ENCODE measurements around the gene PGAP3.
A peak's percentile ranks its signal among the peaks of the same experiment; 100 is the strongest.

The PGAP3 gene

DNA sequence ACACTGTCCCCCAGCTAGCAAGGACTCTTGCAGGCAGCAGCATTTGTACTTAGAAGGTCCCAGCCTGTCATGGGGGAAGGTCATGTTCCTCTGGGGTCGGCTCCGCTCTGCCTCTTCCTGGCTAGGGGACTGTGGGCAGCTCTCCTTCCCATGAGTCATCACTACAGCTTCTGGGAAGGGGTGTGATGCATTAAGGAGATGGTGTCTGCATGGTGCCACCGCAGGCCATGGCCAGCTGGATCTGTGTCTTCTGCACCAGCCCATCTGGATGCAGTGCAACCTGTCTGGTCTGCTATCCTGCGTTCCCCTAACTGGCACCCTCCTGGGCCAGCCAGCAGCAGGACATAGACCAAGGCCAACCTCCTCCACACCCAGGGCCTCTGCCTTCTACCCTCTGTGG is 44.6 kb downstream of the PGAP3 start:
- Histone ChIP-seq H3K36me3 (ENCODE audit: control insufficient read depth in 2 of 2, insufficient read depth in 1 of 2, low read length in 2 of 2) (no peaks in the 10 kb centered on the region), H3K4me3 (ENCODE audit: low read depth, low read length) (no peak overlapping the region), H3K27ac (ENCODE audit: extremely low read depth, low read depth, low read length) (no peak overlapping the region), H3K4me1 (ENCODE audit: control insufficient read depth, insufficient read depth, low read length) (peaks cover 19% of the 10 kb centered on the region), H3K9me3 (ENCODE audit: control insufficient read depth, insufficient read depth, low read depth, low read length) (no peaks in the 10 kb centered on the region)
- CTCF ChIA-PET: interaction anchor here (0.6 to 9.2 kb wide), 8 partner anchors 8 to 371 kb away, joined by 3 to 126 read pairs (median 3); no protein-coding TSS in a partner anchor
- POLR2A ChIA-PET: interaction anchor here (1.0 to 2.0 kb wide), 2 partner anchors 11 to 24 kb away, joined by 3 to 6 read pairs; no protein-coding TSS in a partner anchor
- TF ChIP-seq ZNF561 (tag by site-specific recombination; IDR thresholded peaks at IDR 0.05; ENCODE audit: borderline replicate concordance) (no peak), ZNF600 (tag by site-specific recombination; IDR thresholded peaks at IDR 0.05) (0 out of 2 replicates have a peak, but pooled peaks have one; percentile 25), ZIC2 (tag by site-specific recombination; IDR thresholded peaks at IDR 0.05) (peak; percentile 91)

DNA sequence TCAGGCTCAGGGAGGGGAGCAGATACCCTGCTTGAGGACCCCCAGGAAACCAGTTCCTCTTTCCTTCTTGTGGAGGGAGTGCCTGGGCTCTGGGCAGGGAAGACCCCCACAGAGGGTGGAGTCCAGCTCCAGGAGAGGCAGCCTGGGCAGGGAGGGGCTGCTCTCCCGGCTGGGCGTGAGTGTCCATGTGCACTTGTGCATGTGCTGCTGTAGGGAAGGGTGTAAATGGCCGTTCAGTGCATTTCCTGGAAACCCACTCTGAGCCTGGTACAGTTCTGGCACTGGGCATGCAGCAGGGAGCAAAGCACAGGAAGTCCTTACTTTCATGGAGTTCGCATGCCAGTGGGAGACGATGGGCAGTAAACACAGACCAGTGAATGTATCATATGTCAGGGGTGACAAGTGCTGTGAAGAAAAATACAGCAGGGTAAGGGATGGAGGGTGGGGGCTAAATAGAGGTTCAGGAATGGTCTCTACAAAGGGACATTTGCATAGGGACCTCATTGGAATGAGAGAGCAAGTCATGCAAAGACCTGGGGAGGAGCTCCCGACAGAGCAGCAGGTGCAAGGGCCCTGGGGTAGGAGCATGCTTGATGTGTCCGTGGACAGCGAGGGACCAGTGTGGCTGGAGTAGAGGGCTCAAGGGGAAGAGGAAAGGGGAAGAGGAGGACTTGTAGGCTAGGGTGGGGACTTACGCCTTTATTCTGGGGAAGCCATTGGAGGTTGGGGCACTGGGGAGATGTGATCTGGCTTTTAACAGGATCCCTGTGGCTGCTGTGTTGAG is 45.4 kb downstream of the PGAP3 start:
- CTCF ChIA-PET: interaction anchor here (0.7 to 14.6 kb wide), 8 partner anchors 7 to 372 kb away, joined by 3 to 311 read pairs (median 3); no protein-coding TSS in a partner anchor

DNA sequence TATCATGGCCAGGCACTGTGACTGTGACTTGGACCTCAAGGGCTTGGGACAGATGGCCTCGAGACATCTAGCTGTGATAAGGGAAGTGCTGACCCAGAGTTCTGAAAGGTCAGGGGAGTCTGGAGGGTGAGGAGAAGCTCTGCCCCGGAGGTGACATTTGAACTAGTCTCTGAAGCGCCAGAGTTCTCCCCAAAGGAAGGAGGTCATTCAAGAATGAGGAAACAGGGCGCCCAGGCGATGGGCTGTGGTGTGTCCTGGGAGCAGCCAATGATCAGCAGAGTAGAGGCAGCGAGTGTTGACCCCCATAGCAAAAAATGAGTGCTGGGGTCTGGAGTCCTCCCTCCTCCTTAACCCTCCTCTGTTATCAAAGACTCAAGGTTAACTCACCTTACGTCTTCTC is 46.0 kb downstream of the PGAP3 start:
- Histone ChIP-seq H3K27ac (ENCODE audit: extremely low read depth, low read depth, low read length) (no peak overlapping the region), H3K4me1 (ENCODE audit: control insufficient read depth, insufficient read depth, low read length) (peaks cover 25% of the 10 kb centered on the region), H3K9me3 (ENCODE audit: control insufficient read depth, insufficient read depth, low read depth, low read length) (no peaks in the 10 kb centered on the region), H3K4me3 (ENCODE audit: low read depth, low read length) (no peak overlapping the region), H3K36me3 (ENCODE audit: control insufficient read depth in 2 of 2, insufficient read depth in 1 of 2, low read length in 2 of 2) (no peaks in the 10 kb centered on the region)
- CTCF ChIA-PET: interaction anchor here (0.7 to 14.6 kb wide), 3 partner anchors 9 to 20 kb away, joined by 3 to 311 read pairs (median 126); no protein-coding TSS in a partner anchor
- POLR2A ChIA-PET: interaction anchor here (0.6 kb wide), 1 partner anchor 271 kb away, joined by 4 read pairs; no protein-coding TSS in a partner anchor
- TF ChIP-seq, protein P1, sequence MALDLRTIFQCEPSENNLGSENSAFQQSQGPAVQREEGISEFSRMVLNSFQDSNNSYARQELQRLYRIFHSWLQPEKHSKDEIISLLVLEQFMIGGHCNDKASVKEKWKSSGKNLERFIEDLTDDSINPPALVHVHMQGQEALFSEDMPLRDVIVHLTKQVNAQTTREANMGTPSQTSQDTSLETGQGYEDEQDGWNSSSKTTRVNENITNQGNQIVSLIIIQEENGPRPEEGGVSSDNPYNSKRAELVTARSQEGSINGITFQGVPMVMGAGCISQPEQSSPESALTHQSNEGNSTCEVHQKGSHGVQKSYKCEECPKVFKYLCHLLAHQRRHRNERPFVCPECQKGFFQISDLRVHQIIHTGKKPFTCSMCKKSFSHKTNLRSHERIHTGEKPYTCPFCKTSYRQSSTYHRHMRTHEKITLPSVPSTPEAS (tag by site-specific recombination; IDR thresholded peaks at IDR 0.05): no peak
- TF ChIP-seq ZFP41 (tag by site-specific recombination; IDR thresholded peaks at IDR 0.05; ENCODE audit: borderline replicate concordance) (no peak), ZNF175 (tag by site-specific recombination; IDR thresholded peaks at IDR 0.05) (no peak), ZNF560 (tag by site-specific recombination; IDR thresholded peaks at IDR 0.05; ENCODE audit: borderline replicate concordance) (no peak)
- TF ChIP-seq, protein P2, sequence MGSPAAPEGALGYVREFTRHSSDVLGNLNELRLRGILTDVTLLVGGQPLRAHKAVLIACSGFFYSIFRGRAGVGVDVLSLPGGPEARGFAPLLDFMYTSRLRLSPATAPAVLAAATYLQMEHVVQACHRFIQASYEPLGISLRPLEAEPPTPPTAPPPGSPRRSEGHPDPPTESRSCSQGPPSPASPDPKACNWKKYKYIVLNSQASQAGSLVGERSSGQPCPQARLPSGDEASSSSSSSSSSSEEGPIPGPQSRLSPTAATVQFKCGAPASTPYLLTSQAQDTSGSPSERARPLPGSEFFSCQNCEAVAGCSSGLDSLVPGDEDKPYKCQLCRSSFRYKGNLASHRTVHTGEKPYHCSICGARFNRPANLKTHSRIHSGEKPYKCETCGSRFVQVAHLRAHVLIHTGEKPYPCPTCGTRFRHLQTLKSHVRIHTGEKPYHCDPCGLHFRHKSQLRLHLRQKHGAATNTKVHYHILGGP (tag by site-specific recombination; IDR thresholded peaks at IDR 0.05): no peak

More for the DNA sequence above, 45.4 kb downstream of the PGAP3 start:
- H3K27ac ChIP-seq (ENCODE audit: extremely low read depth, low read depth, low read length): no peak overlapping the region
- POLR2A ChIA-PET: interaction anchor here (0.6 to 2.0 kb wide), 3 partner anchors 11 to 271 kb away, joined by 3 to 6 read pairs (median 4); no protein-coding TSS in a partner anchor
- H3K36me3 ChIP-seq (ENCODE audit: control insufficient read depth in 2 of 2, insufficient read depth in 1 of 2, low read length in 2 of 2): no peaks in the 10 kb centered on the region
- H3K9me3 ChIP-seq (ENCODE audit: control insufficient read depth, insufficient read depth, low read depth, low read length): no peaks in the 10 kb centered on the region
- TF ChIP-seq ZNF335 (tag by site-specific recombination; conservative IDR thresholded peaks at IDR 0.05): no peak
- no peak for TF ChIP-seq ZNF585B (tag by site-specific recombination; IDR thresholded peaks at IDR 0.05)
- TF ChIP-seq, protein P3, sequence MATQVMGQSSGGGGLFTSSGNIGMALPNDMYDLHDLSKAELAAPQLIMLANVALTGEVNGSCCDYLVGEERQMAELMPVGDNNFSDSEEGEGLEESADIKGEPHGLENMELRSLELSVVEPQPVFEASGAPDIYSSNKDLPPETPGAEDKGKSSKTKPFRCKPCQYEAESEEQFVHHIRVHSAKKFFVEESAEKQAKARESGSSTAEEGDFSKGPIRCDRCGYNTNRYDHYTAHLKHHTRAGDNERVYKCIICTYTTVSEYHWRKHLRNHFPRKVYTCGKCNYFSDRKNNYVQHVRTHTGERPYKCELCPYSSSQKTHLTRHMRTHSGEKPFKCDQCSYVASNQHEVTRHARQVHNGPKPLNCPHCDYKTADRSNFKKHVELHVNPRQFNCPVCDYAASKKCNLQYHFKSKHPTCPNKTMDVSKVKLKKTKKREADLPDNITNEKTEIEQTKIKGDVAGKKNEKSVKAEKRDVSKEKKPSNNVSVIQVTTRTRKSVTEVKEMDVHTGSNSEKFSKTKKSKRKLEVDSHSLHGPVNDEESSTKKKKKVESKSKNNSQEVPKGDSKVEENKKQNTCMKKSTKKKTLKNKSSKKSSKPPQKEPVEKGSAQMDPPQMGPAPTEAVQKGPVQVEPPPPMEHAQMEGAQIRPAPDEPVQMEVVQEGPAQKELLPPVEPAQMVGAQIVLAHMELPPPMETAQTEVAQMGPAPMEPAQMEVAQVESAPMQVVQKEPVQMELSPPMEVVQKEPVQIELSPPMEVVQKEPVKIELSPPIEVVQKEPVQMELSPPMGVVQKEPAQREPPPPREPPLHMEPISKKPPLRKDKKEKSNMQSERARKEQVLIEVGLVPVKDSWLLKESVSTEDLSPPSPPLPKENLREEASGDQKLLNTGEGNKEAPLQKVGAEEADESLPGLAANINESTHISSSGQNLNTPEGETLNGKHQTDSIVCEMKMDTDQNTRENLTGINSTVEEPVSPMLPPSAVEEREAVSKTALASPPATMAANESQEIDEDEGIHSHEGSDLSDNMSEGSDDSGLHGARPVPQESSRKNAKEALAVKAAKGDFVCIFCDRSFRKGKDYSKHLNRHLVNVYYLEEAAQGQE (tag by site-specific recombination; IDR thresholded peaks at IDR 0.05): no peak
- TF ChIP-seq ZNF514 (tag by site-specific recombination; IDR thresholded peaks at IDR 0.05): no peak
- TF ChIP-seq ZNF623 (tag by site-specific recombination; IDR thresholded peaks at IDR 0.05): peak; percentile 99
- TF ChIP-seq KLF9 (tag by site-specific recombination; IDR thresholded peaks at IDR 0.05; ENCODE audit: low read depth): no peak
- no peak for TF ChIP-seq ZNF600 (tag by site-specific recombination; IDR thresholded peaks at IDR 0.05)
- no peak overlapping the region for H3K4me3 ChIP-seq (ENCODE audit: low read depth, low read length)
- H3K4me1 ChIP-seq (ENCODE audit: control insufficient read depth, insufficient read depth, low read length): peaks cover 25% of the 10 kb centered on the region

Measured in HEK293 (cell line).